Measurements from ENCODE around the gene PNRC2.

GRCh38 chr1:23931491-23931880, 28.1 kb upstream of the PNRC2 start:
- no peak for TF ChIP-seq POLR2AphosphoS5 (IDR thresholded peaks at IDR 0.05; ENCODE audit: low read depth, low read length)
- no peak for TF ChIP-seq REST (IDR thresholded peaks at IDR 0.05; ENCODE audit: insufficient read depth in 1 of 2, low read depth in 2 of 2, low read length in 2 of 2)

Measured in PFSK-1 (cell line).